Measurements from ENCODE around the gene CCDC172.

- no peak for TF ChIP-seq CTCF (IDR thresholded peaks at IDR 0.05; ENCODE audit: control extremely low read depth in 1 of 3, insufficient read depth in 1 of 3, low read depth in 1 of 3, low read length in 3 of 3)
- TF ChIP-seq SP1 (IDR thresholded peaks at IDR 0.05; ENCODE audit: low read depth, low read length) = no peak
- TF ChIP-seq CHD1 (IDR thresholded peaks at IDR 0.05; ENCODE audit: low read depth, low read length) = no peak
- TF ChIP-seq ATF2 (IDR thresholded peaks at IDR 0.05; ENCODE audit: low read length) = no peak
- no peak for TF ChIP-seq HDAC6 (IDR thresholded peaks at IDR 0.05; ENCODE audit: low read depth, low read length)
These were observed 13.2 kb upstream of the CCDC172 start for GRCh38 chr10:116311016-116311415.
